ENCODE data around the gene PIWIL4. TPM values are rescaled to one million over a fixed set of nuclear protein-coding genes. Genes with fewer than 3 reads are reported as not detected.

The PIWIL4 gene
- total and polyA plus RNA-seq, 8 donors, result 1.3 to 7.5 (median 5.7) TPM

DNA sequence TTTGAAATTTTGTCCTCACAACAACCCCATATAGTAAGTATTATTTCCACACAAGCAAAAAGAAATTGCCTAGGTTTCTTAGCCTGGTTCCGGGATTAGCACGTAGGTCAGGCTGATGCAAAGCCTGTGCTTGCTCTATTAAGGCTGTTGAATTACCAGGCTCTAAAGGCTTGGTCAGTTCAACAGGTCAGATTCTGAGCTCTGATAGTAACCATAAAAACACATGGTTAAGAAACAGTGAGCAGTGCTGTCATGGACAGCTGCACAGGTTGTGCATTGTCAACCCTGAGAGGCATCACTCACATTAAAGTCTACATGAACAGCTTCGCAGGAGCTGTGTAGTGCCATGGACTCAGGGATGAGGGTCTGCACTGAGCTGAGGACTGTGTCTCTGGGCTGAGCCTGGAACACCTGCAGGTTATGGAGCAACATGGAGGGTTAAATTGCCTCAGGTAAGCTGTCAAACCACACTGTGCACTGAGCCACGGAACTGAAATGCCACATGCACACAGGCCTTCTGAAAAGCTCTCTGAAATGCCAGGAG is 98.0 kb downstream of the PIWIL4 start:
- H3K4me1 ChIP-seq, result no peaks in the 10 kb centered on the region
- H3K4me3 ChIP-seq, result no peak overlapping the region
- H3K36me3 ChIP-seq, result no peaks in the 10 kb centered on the region
- no peaks in the 10 kb centered on the region for H3K27me3 ChIP-seq
- no peak overlapping the region for H3K27ac ChIP-seq
- ATAC-seq (no peak), DNase-seq (no peak)
- no peaks in the 10 kb centered on the region for H3K9me3 ChIP-seq
- TF ChIP-seq, protein P1, sequence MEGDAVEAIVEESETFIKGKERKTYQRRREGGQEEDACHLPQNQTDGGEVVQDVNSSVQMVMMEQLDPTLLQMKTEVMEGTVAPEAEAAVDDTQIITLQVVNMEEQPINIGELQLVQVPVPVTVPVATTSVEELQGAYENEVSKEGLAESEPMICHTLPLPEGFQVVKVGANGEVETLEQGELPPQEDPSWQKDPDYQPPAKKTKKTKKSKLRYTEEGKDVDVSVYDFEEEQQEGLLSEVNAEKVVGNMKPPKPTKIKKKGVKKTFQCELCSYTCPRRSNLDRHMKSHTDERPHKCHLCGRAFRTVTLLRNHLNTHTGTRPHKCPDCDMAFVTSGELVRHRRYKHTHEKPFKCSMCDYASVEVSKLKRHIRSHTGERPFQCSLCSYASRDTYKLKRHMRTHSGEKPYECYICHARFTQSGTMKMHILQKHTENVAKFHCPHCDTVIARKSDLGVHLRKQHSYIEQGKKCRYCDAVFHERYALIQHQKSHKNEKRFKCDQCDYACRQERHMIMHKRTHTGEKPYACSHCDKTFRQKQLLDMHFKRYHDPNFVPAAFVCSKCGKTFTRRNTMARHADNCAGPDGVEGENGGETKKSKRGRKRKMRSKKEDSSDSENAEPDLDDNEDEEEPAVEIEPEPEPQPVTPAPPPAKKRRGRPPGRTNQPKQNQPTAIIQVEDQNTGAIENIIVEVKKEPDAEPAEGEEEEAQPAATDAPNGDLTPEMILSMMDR (IDR thresholded peaks at IDR 0.05), result no peak
- intact Hi-C loops (cut with DNase I), result no loop called here

DNA sequence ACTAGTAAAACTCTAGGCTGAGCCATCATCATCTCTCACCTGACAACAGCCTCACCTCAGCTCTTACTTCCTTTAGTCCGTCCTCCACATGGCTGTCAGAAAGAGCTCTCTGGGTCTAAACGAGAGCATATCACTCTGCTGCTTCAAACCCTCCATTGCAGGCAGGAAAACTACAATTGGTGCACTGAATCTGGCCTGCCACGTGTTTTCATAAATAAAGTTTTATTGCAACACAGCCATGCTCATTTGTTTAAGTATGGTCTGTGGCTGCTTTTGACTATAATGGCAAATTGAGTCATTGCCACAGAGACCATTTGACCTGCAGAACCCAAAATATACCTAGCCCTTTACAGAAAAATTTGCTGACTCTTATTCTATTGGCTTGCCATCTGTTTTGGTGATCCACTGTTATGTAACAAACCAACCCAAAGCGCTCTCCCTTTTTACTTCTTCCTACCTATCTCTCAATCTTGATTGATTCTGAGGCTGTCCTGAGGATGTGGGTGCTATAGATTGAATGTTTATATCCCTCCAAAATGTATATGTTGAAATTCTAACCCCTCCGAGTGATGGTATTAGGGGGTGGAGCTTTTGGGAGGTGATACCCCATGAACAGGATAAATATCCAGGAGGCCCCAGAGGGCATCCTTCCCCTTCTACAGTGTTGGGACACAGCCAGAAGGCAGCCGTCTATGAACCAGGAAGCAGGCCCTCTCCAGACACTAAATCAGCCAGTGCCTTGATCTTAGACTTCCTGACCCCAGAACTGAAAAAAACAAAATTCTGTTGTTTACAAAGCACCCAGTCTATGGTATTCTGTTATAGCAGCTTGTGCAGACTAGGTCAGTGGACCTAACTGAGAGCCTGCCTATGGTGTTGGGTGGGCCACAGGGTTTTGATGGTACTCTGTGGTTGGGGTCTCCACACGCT is 99.9 kb downstream of the PIWIL4 start:
- ATAC-seq, result no peak
- H3K27ac ChIP-seq, result no peak overlapping the region
- intact Hi-C loops (cut with DNase I), result no loop called here
- H3K27me3 ChIP-seq, result no peaks in the 10 kb centered on the region
- no peak for DNase-seq
- peaks cover 0 to 8% of the 10 kb centered on the region in 2 donors for H3K9me3 ChIP-seq
- no peak overlapping the region for H3K4me3 ChIP-seq
- H3K36me3 ChIP-seq, result no peaks in the 10 kb centered on the region
- TF ChIP-seq, protein P1 (IDR thresholded peaks at IDR 0.05), result no peak
- no peaks in the 10 kb centered on the region for H3K4me1 ChIP-seq

DNA sequence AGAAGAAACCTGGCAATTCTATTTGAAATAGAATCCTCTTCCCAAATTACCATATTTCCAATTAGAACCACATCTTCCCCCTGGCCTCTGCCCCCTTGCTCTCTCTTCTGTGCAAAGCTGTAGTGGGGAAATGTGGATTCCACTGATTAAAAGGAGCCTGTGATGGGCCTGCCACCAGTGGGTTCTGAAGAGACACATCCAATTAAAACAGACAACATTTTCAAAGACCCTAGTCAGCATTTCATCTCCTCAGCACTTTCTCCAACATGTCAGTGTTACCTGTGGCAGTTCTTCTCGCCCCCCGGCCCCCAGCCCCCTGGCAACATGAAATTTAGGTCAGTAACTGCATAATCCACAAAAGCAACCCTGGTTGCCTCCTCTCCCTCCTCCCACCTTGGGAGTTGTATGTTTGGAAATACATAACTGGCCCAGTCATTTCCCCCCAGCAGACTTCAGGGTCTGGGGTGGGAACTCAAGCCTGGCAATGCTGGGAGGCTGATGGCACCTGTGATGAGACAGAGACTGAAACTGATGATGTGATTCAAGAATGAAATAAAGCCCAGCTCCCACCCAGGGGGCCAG is 101.1 kb downstream of the PIWIL4 start:
- intact Hi-C loops (cut with DNase I), result no loop called here
- Histone ChIP-seq H3K9me3 (peaks cover 0 to 11% of the 10 kb centered on the region in 2 donors), H3K36me3 (no peaks in the 10 kb centered on the region), H3K4me1 (no peaks in the 10 kb centered on the region), H3K27me3 (no peaks in the 10 kb centered on the region), H3K4me3 (no peak overlapping the region), H3K27ac (no peak overlapping the region)
- TF ChIP-seq, protein P1 (IDR thresholded peaks at IDR 0.05), result no peak
- ATAC-seq (no peak), DNase-seq (no peak)

DNA sequence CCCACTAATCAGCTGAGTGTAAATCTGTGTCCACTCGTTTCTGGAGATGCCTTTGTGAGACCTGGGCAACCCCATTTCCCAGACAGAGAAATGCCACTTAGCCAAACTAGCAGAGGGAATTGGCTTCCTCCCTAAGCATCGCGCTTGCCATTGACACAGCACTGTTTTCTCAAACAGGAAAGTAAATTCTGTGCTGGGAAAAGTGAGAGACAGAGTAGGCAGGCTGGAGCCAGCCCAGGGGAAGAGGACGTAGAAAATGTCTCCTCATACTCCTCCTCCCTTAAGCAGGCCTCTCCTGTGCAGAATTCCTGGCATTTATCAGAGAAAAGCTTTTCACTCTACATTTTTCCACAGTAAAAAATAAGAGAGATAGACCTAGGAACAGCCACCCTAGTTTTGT is 101.9 kb downstream of the PIWIL4 start:
- H3K36me3 ChIP-seq, result no peaks in the 10 kb centered on the region
- ATAC-seq (no peak), DNase-seq (no peak)
- no peak overlapping the region for H3K27ac ChIP-seq
- no peaks in the 10 kb centered on the region for H3K4me1 ChIP-seq
- intact Hi-C loops (cut with DNase I), result no loop called here
- TF ChIP-seq, protein P1 (IDR thresholded peaks at IDR 0.05), result no peak
- peaks cover 0 to 11% of the 10 kb centered on the region in 2 donors for H3K9me3 ChIP-seq
- no peaks in the 10 kb centered on the region for H3K27me3 ChIP-seq
- H3K4me3 ChIP-seq, result no peak overlapping the region

Other genes starting within 250 kb of the PIWIL4 start
- gene GPR83, start 165.9 kb upstream of the PIWIL4 start, total RNA-seq, result under 1 TPM in 1 of 2 donors, not detected in 1; 0.08 TPM
- gene GPR83, start 165.9 kb upstream of the PIWIL4 start, polyA plus RNA-seq (ENCODE audit: insufficient read length in 6 of 6), result under 1 TPM; 0.32 to 0.41 (median 0.37) TPM
- 10 to 100 TPM; 15.5 to 20.8 TPM for gene MRE11, start 73.5 kb upstream of the PIWIL4 start, total RNA-seq
- gene MRE11, start 73.5 kb upstream of the PIWIL4 start, polyA plus RNA-seq (ENCODE audit: insufficient read length in 6 of 6), result 10 to 100 TPM; 24.8 to 45.3 (median 34.0) TPM
- gene ANKRD49, start 73.4 kb upstream of the PIWIL4 start, total RNA-seq, result 10 to 100 TPM in 1 of 2 donors, 1 to 10 TPM in 1; 9.8 to 13.1 TPM
- gene ANKRD49, start 73.4 kb upstream of the PIWIL4 start, polyA plus RNA-seq (ENCODE audit: insufficient read length in 6 of 6), result 10 to 100 TPM; 22.8 to 30.5 (median 27.3) TPM
- 1 to 10 TPM in 1 of 2 donors, not detected in 1; 1.8 TPM for gene C11orf97, start 54.9 kb upstream of the PIWIL4 start, total RNA-seq
- gene C11orf97, start 54.9 kb upstream of the PIWIL4 start, polyA plus RNA-seq (ENCODE audit: insufficient read length in 6 of 6), result 1 to 10 TPM in 4 of 6 donors, under 1 TPM in 2; 0.47 to 4.1 (median 2.1) TPM
- gene FUT4, start 23.4 kb upstream of the PIWIL4 start, total RNA-seq, result 1 to 10 TPM; 6.2 to 7.3 TPM
- gene FUT4, start 23.4 kb upstream of the PIWIL4 start, polyA plus RNA-seq (ENCODE audit: insufficient read length in 6 of 6), result 1 to 10 TPM; 6.1 to 8.4 (median 8.0) TPM
- 10 to 100 TPM; 42.7 to 52.0 TPM for gene AMOTL1, start 201.0 kb downstream of the PIWIL4 start, total RNA-seq
- gene AMOTL1, start 201.0 kb downstream of the PIWIL4 start, polyA plus RNA-seq (ENCODE audit: insufficient read length in 6 of 6), result 10 to 100 TPM; 52.6 to 67.9 (median 57.1) TPM